Umbilical cord (tissue), 2 donors: ENCODE results near the gene BSX. TPM values are rescaled to one million over a fixed set of nuclear protein-coding genes. Genes with fewer than 3 reads are reported as not detected.

ENCODE experiments used
- DNase-seq: peaks from one replicate; pipeline ENCODE4 v3.0.0-alpha.2; 2015; ENCODE audit warnings: low spot score
- total RNA-seq: library from RNA; depleted of rRNA; stranded (reverse); fragments of >200 nt; gene quantifications from one replicate; pipeline ENCODE4 v1.2.3, GENCODE V29; 2014; ENCODE audit warnings: low replicate concordance; ENCODE audit not compliant: insufficient read depth

Gene BSX
- not detected for total RNA-seq

- DNase-seq: peak; percentile 57
These were observed at the start of gene BSX for GRCh38 chr11:122981388-122982264. BSX (minus strand) TSS chr11:122981834; CDS start chr11:122981671, 163 bp downstream.

GRCh38 chr11:123030517-123030916 is 48.9 kb upstream of the BSX start:
- DNase-seq: no peak

GRCh38 chr11:123020968-123021367 is 39.3 kb upstream of the BSX start:
- DNase-seq: peak; percentile 13

GRCh38 chr11:123018702-123019101 is 37.1 kb upstream of the BSX start:
- no peak for DNase-seq

- no peak for DNase-seq
These were observed 29.9 kb upstream of the BSX start for GRCh38 chr11:123011510-123011909.

GRCh38 chr11:123006860-123007542 is 25.4 kb upstream of the BSX start:
- DNase-seq: no peak

GRCh38 chr11:123000721-123001120 is 19.1 kb upstream of the BSX start:
- DNase-seq: no peak

- no peak for DNase-seq
These were observed 17.2 kb upstream of the BSX start for GRCh38 chr11:122998727-122999366.

GRCh38 chr11:122995526-122995925 is 13.9 kb upstream of the BSX start:
- DNase-seq: no peak

GRCh38 chr11:122984186-122985011 is 2.8 kb upstream of the BSX start:
- peak; percentile 42 for DNase-seq

- no peak for DNase-seq
These were observed 2.0 kb upstream of the BSX start for GRCh38 chr11:122983438-122984185.

GRCh38 chr11:122979815-122980595 is 1.6 kb downstream of the BSX start:
- no peak for DNase-seq

GRCh38 chr11:122979103-122979814 is 2.4 kb downstream of the BSX start:
- no peak for DNase-seq

- no peak for DNase-seq
These were observed 3.4 kb downstream of the BSX start for GRCh38 chr11:122978299-122978620.

GRCh38 chr11:122977470-122978298 is 4.0 kb downstream of the BSX start:
- no peak for DNase-seq

- no peak for DNase-seq
These were observed 4.7 kb downstream of the BSX start for GRCh38 chr11:122976734-122977469.

- no peak for DNase-seq
These were observed 5.4 kb downstream of the BSX start for GRCh38 chr11:122976061-122976733.
